HEK293 (cell line): ENCODE results near the gene TSPAN17.

ENCODE experiments used
- CTCF ChIP-seq: fragments of 450-650 bp; formaldehyde crosslinking; IDR thresholded peaks from 2 replicates; pipeline ENCODE4 v1.5.1; 2016; ENCODE audit warnings: missing biosample characterization, missing genetic modification characterization
- SCRT2 ChIP-seq: fragments of 450-650 bp; formaldehyde crosslinking; IDR thresholded peaks from 2 replicates; pipeline ENCODE4 v1.5.1; 2016; ENCODE audit warnings: missing biosample characterization, missing genetic modification characterization
- YY1 ChIP-seq: fragments of 450-650 bp; formaldehyde crosslinking; IDR thresholded peaks from 2 replicates; pipeline ENCODE4 v1.5.1; 2018; ENCODE audit warnings: missing biosample characterization, missing genetic modification characterization
- ZNF175 ChIP-seq: fragments of 450-650 bp; formaldehyde crosslinking; IDR thresholded peaks from 2 replicates; pipeline ENCODE4 v1.5.1; 2016; ENCODE audit warnings: missing biosample characterization, missing genetic modification characterization
- ZNF362 ChIP-seq: fragments of 450-650 bp; formaldehyde crosslinking; IDR thresholded peaks from 2 replicates; pipeline ENCODE4 v1.5.1; 2016; ENCODE audit warnings: missing biosample characterization, missing genetic modification characterization
- ZNF785 ChIP-seq: fragments of 450-650 bp; formaldehyde crosslinking; IDR thresholded peaks from 2 replicates; pipeline ENCODE4 v1.5.1; 2016; ENCODE audit warnings: missing biosample characterization, missing genetic modification characterization

- TF ChIP-seq ZNF175 (tag by site-specific recombination) (no peak), ZNF785 (tag by site-specific recombination) (no peak), CTCF (tag by site-specific recombination) (no peak), ZNF362 (tag by site-specific recombination) (no peak), YY1 (tag by site-specific recombination) (no peak), SCRT2 (no peak)
Measured at GRCh38 chr5:176603091-176603490, 44.2 kb upstream of the TSPAN17 start.
